ENCODE measurements around the gene BAIAP2. TPM values are rescaled to one million over a fixed set of nuclear protein-coding genes. Genes with fewer than 3 reads are reported as not detected.

The BAIAP2 gene
- total and polyA plus RNA-seq, 9 donors: 12.0 to 80.6 (median 23.2) TPM

DNA sequence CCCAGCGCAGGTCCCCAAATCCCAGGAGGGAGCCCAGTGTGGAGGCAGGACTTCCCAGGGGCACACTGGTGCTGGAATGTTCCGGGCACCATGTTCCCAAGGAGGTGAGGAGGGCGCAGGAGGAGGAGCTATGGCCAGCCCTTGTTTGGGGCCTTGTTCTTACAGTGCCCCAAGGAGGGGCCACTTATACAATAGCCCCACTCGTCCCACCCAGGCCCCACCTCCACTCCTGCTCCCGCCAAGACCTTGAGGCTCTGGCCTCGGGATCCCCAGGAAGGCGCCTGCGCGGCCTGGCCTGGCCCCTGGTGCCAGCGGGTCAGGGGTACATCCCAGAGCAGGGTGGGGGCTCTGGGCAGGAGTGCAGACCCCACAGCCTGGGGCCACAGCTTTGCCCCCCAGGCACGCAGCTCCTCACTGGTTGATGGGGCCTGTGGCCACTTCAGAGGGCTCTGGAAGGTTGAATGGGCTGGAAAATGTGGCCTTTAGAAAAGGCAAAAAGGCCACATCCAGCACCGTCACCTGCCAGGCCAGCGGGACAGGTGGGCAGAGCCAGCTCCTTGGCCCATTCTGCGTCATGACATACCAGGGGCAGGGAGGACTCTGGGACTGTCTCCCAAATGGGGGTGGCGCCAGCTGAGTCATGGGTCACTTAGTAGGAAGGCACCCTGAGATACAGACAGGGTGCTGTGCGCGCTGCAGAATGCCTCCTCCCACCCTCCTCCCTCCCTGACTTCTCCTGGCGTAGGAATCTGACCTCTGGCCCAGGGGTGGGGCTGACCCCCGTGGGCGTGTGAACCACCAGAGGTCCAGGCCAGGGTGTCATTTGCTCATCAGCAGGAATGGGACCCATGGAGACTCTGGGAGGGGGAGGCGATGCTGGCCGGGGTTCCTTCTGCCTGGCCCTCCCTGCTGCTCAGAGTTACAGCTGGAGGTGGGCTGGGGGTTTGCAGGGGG is 98.1 kb downstream of the BAIAP2 start:
- intact Hi-C loops (cut with DNase I): no loop called here
- no peak for TF ChIP-seq EP300 (IDR thresholded peaks at IDR 0.05)
- TF ChIP-seq, protein P1, sequence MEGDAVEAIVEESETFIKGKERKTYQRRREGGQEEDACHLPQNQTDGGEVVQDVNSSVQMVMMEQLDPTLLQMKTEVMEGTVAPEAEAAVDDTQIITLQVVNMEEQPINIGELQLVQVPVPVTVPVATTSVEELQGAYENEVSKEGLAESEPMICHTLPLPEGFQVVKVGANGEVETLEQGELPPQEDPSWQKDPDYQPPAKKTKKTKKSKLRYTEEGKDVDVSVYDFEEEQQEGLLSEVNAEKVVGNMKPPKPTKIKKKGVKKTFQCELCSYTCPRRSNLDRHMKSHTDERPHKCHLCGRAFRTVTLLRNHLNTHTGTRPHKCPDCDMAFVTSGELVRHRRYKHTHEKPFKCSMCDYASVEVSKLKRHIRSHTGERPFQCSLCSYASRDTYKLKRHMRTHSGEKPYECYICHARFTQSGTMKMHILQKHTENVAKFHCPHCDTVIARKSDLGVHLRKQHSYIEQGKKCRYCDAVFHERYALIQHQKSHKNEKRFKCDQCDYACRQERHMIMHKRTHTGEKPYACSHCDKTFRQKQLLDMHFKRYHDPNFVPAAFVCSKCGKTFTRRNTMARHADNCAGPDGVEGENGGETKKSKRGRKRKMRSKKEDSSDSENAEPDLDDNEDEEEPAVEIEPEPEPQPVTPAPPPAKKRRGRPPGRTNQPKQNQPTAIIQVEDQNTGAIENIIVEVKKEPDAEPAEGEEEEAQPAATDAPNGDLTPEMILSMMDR (IDR thresholded peaks at IDR 0.05): no peak
- no peak for TF ChIP-seq POLR2A (IDR thresholded peaks at IDR 0.05)

DNA sequence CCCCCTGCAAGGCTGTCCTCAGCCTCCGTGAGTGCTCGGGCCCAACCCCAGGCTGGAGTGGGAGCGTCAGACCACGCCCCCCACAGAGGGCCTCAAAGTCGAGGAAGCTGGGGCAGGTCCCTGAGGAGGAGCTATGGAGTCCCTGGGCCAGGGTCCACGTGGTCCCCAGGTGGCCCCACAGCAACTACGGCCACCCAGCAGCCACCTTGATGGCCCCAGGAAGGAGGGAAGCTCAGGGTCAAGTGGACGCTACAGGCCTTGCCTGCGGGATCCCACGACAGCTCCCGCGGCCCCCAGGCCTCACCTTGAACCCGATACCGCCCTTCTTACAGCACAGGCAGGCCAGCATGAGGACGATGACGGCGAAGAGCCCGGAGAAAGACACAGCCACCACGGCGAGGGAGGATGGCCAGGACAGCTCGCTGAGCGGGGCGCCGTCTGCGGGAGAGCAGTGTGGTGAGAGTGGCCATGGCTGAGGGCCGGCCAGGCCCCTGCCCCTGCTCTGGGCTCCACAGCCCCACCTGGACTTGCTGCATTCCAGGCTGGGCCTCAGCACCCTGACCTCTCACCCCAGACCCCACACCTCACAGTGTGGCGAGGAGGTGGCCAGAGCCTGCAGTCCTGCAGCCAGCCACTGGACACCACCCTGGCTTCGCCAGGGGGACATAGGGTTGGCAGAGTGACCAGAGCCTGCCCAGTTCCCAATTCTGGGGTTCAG is 99.3 kb downstream of the BAIAP2 start:
- Histone ChIP-seq H3K27ac (no peak overlapping the region), H3K36me3 (no peaks in the 10 kb centered on the region), H3K9me3 (no peaks in the 10 kb centered on the region), H3K27me3 (no peaks in the 10 kb centered on the region), H3K4me3 (no peak overlapping the region), H3K4me1 (ENCODE audit: insufficient read depth) (no peaks in the 10 kb centered on the region)
- intact Hi-C loops (cut with DNase I): no loop called here
- DNase-seq: no peak
- 65 to 79% (median 71%) methylated on average over 23 to 28 of the region's 28 CpGs for WGBS, 3 donors
- TF ChIP-seq POLR2A (IDR thresholded peaks at IDR 0.05): no peak
- no peak for TF ChIP-seq EP300 (IDR thresholded peaks at IDR 0.05)
- TF ChIP-seq, protein P1 (IDR thresholded peaks at IDR 0.05): no peak

More for the DNA sequence above, 98.1 kb downstream of the BAIAP2 start:
- DNase-seq: no peak
- 78 to 81% (median 79%) methylated on average over 21 to 22 of the region's 22 CpGs for WGBS, 3 donors
- Histone ChIP-seq H3K9me3 (no peaks in the 10 kb centered on the region), H3K27ac (no peak overlapping the region), H3K4me3 (no peak overlapping the region), H3K36me3 (no peaks in the 10 kb centered on the region), H3K4me1 (ENCODE audit: insufficient read depth) (no peaks in the 10 kb centered on the region), H3K27me3 (no peaks in the 10 kb centered on the region)

DNA sequence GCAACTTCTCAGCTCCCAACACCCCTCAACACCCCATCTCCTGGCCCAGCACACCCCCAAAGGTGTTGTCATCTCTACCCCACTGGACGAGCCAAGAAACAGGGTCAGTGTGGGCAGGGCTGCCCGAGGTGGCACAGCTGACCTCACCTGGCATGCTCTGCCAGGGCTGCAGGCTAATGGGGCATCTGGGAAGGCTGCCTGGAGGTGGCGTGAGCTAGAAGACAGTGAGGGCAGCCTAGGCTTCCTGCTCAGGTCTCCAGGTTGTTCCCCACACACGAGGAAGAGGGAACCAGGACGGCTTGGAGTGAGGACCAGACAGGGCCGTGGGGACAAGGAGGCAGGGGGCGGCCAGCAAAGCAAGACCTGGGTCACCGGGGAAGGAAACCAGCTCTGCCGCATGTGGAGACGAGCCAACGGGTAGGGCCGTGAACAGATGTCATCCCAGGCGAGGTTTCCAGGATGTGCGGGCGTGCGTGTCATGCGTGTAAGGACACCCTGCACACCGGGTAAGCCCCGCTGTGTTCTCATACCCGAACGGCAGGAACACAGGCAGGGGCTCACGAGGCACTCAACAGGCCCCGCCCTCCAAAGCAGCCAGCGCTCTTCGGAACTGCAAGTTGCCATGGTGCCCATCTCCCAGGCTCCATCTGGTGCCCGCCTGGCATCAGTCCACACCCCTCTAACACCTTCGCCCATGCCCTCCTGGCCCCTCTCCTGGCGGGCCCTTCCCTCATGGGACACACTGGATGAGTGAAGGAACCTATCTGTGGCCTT is 100.7 kb downstream of the BAIAP2 start:
- intact Hi-C loops (cut with DNase I): no loop called here
- no peak for DNase-seq
- H3K36me3 ChIP-seq: no peaks in the 10 kb centered on the region
- TF ChIP-seq POLR2A (IDR thresholded peaks at IDR 0.05) (no peak), EP300 (IDR thresholded peaks at IDR 0.05) (no peak)
- TF ChIP-seq, protein P1 (IDR thresholded peaks at IDR 0.05): no peak
- no peak overlapping the region for H3K27ac ChIP-seq
- no peaks in the 10 kb centered on the region for H3K9me3 ChIP-seq
- no peaks in the 10 kb centered on the region for H3K4me1 ChIP-seq (ENCODE audit: insufficient read depth)
- H3K27me3 ChIP-seq: no peaks in the 10 kb centered on the region
- WGBS, 3 donors: 78 to 83% (median 80%) methylated on average over 28 of the region's 28 CpGs
- H3K4me3 ChIP-seq: no peak overlapping the region

DNA sequence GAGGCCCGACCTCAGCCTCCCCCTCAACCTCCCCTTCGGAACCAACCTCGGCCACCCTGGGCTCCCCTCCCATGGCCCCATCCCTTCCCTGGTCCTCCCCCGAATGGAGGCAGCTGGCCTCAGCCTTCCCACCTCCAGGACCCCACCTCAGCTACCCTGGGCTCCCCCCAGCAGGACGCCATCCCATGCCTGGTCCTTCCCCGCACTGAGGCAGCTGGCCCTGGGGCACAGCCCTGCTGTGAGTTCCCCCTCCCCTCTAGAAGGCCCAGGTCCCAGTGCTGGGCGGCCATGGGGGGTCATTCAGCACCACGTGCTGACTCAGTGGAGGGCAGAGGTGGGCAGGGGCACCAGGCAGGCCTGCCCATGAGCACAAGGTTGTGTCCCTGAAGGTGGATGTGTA is 101.4 kb downstream of the BAIAP2 start:
- 62 to 64% (median 64%) methylated on average over 6 to 8 of the region's 8 CpGs for WGBS, 3 donors
- Histone ChIP-seq H3K9me3 (no peaks in the 10 kb centered on the region), H3K4me1 (ENCODE audit: insufficient read depth) (no peaks in the 10 kb centered on the region), H3K36me3 (no peaks in the 10 kb centered on the region), H3K27ac (no peak overlapping the region), H3K27me3 (no peaks in the 10 kb centered on the region), H3K4me3 (no peak overlapping the region)
- TF ChIP-seq, protein P1 (IDR thresholded peaks at IDR 0.05): no peak
- intact Hi-C loops (cut with DNase I): no loop called here
- no peak for DNase-seq
